Neuronal stem cell (in vitro differentiated cells): ENCODE results near the gene TAF4B.
"Not testable (repeated sequence)": the region's sequence is repeated elsewhere in the genome, so short reads cannot be mapped to it uniquely, and the experiment has no call there.

Experiments used
- DNase-seq: peaks from one replicate; pipeline ENCODE4 v3.0.0-alpha.2; 2013; ENCODE audit warnings: low spot score
- H2AFZ ChIP-seq: one replicate; pipeline ENCODE4 v1.6.1; 2013; ENCODE audit warnings: mild to moderate bottlenecking, low read length, inconsistent platforms
- H2AK5ac ChIP-seq: 2 replicates; pipeline ENCODE4 v1.6.1; 2013; ENCODE audit warnings: low read depth, mild to moderate bottlenecking, inconsistent platforms, low read length, moderate library complexity, mixed read lengths
- H2BK120ac ChIP-seq: 2 replicates; pipeline ENCODE4 v1.6.1; 2013; ENCODE audit warnings: low read depth, mild to moderate bottlenecking, inconsistent platforms, low read length, moderate library complexity, mixed read lengths
- H2BK12ac ChIP-seq: one replicate; pipeline ENCODE4 v1.6.1; 2013; ENCODE audit warnings: low read length, inconsistent platforms
- H2BK15ac ChIP-seq: 2 replicates; pipeline ENCODE4 v1.6.1; 2013; ENCODE audit warnings: mild to moderate bottlenecking, low read length, inconsistent platforms, mixed read lengths
- H2BK5ac ChIP-seq: one replicate; pipeline ENCODE4 v1.6.1; 2013; ENCODE audit warnings: inconsistent platforms, mild to moderate bottlenecking, low read length, moderate library complexity
- H3K14ac ChIP-seq: one replicate; pipeline ENCODE4 v1.6.1; 2013; ENCODE audit warnings: low read length, inconsistent platforms
- H3K18ac ChIP-seq: 2 replicates; pipeline ENCODE4 v1.6.1; 2013; ENCODE audit warnings: low read length, inconsistent platforms
- H3K23ac ChIP-seq: 2 replicates; pipeline ENCODE4 v1.6.1; 2013; ENCODE audit warnings: low read depth, mild to moderate bottlenecking, mixed read lengths, low read length, inconsistent platforms; ENCODE audit not compliant: poor library complexity
- H3K27ac ChIP-seq: replicated peaks from 3 replicates; pipeline ENCODE4 v1.5.1; 2013; ENCODE audit warnings: low read length, inconsistent platforms
- H3K27me3 ChIP-seq, 3 experiments: 2 replicates each; pipeline ENCODE4 v1.6.1; 2013; ENCODE audit warnings: low read length in 3 of 3, mild to moderate bottlenecking in 2 of 3, inconsistent platforms in 1 of 3, low read depth in 1 of 3, mixed read lengths in 1 of 3, moderate library complexity in 1 of 3; ENCODE audit not compliant: control insufficient read depth in 3 of 3, insufficient read depth in 3 of 3
- H3K36me3 ChIP-seq, 2 donors: replicated peaks in 1 of 2; 2 replicates each; pipeline ENCODE4 v1.6.1; 2013; ENCODE audit warnings: low read length in 2 of 2; ENCODE audit not compliant: control insufficient read depth in 2 of 2, insufficient read depth in 2 of 2
- H3K4ac ChIP-seq: 2 replicates; pipeline ENCODE4 v1.6.1; 2013; ENCODE audit warnings: inconsistent platforms, mild to moderate bottlenecking, low read length, moderate library complexity
- H3K4me1 ChIP-seq, 2 donors: 1 replicate in 1 of 2; 2 replicates in 1 of 2; pipeline ENCODE4 v1.6.1; 2013; ENCODE audit warnings: low read length in 2 of 2, low read depth in 1 of 2; ENCODE audit not compliant: control insufficient read depth in 2 of 2, insufficient read depth in 1 of 2
- H3K4me2 ChIP-seq: one replicate; pipeline ENCODE4 v1.6.1; 2013; ENCODE audit warnings: mild to moderate bottlenecking, low read length, inconsistent platforms; ENCODE audit not compliant: insufficient read depth, poor library complexity, severe bottlenecking
- H3K4me3 ChIP-seq, 2 donors: 2 replicates each; pipeline ENCODE4 v1.5.1; 2013; ENCODE audit warnings: low read length in 2 of 2, mild to moderate bottlenecking in 2 of 2, inconsistent platforms in 1 of 2, moderate library complexity in 1 of 2
- H3K79me1 ChIP-seq: one replicate; pipeline ENCODE4 v1.6.1; 2013; ENCODE audit warnings: low read depth, mild to moderate bottlenecking, inconsistent platforms, low read length, moderate library complexity
- H3K9ac ChIP-seq: one replicate; pipeline ENCODE4 v1.6.1; 2013; ENCODE audit warnings: mild to moderate bottlenecking, low read depth, low read length, inconsistent platforms; ENCODE audit not compliant: poor library complexity
- H3K9me3 ChIP-seq, 2 donors: replicated peaks in 1 of 2; 2 replicates each; pipeline versions ENCODE3 to v1.6.1; 2013; ENCODE audit warnings: low read length in 2 of 2, mild to moderate bottlenecking in 2 of 2, inconsistent platforms in 1 of 2, low read depth in 1 of 2, mixed read lengths in 1 of 2, moderate library complexity in 1 of 2; ENCODE audit not compliant: control insufficient read depth in 2 of 2, insufficient read depth in 1 of 2
- H4K8ac ChIP-seq: one replicate; pipeline ENCODE4 v1.6.1; 2013; ENCODE audit warnings: low read depth, mild to moderate bottlenecking, inconsistent platforms, low read length, moderate library complexity
- H4K91ac ChIP-seq: one replicate; pipeline ENCODE4 v1.6.1; 2013; ENCODE audit warnings: low read length, low read depth, mild to moderate bottlenecking, inconsistent platforms; ENCODE audit not compliant: poor library complexity
- WGBS, 2 donors: extraction: QIAGEN DNeasy Blood & Tissue Kit; methylation state at CpG; one replicate each; pipeline ENCODE4 v1.1.7; 2013; ENCODE audit warnings: missing lambda C conversion rate in 2 of 2, mixed read lengths in 1 of 2; ENCODE audit not compliant: insufficient read length in 2 of 2, insufficient replicate concordance in 1 of 2; ENCODE audit errors: extremely low coverage in 2 of 2; 5-methylcytosine and 5-hydroxymethylcytosine counted together

The TAF4B gene

GRCh38 chr18:26301681-26302080, 75.4 kb downstream of the TAF4B start:
- no peak overlapping the region for H3K27ac ChIP-seq
- H2BK12ac ChIP-seq: no peak overlapping the region
- no peak overlapping the region for H3K18ac ChIP-seq
- no peaks in the 10 kb centered on the region for H3K27me3 ChIP-seq
- H3K4ac ChIP-seq: no peak overlapping the region
- H3K36me3 ChIP-seq: no peaks in the 10 kb centered on the region
- H3K4me2 ChIP-seq: no peak overlapping the region
- no CpG with 5 or more reads among the region's 3 CpGs for WGBS, 2 donors
- no peak overlapping the region for H4K91ac ChIP-seq
- peaks cover 0 to 2% of the 10 kb centered on the region in 2 donors for H3K9me3 ChIP-seq
- no peak overlapping the region for H2BK120ac ChIP-seq
- no peak overlapping the region for H3K4me3 ChIP-seq
- H3K14ac ChIP-seq: no peak overlapping the region
- H3K79me1 ChIP-seq: no peaks in the 10 kb centered on the region
- no peak overlapping the region for H4K8ac ChIP-seq
- DNase-seq: no peak
- no peak overlapping the region for H2AFZ ChIP-seq
- no peak overlapping the region for H3K9ac ChIP-seq
- H2BK5ac ChIP-seq: no peak overlapping the region
- H2BK15ac ChIP-seq: no peak overlapping the region
- H3K23ac ChIP-seq: no peak overlapping the region
- H2AK5ac ChIP-seq: no peak overlapping the region
- H3K4me1 ChIP-seq: no peaks in the 10 kb centered on the region

GRCh38 chr18:26303222-26303621, 77.0 kb downstream of the TAF4B start:
- H2BK5ac ChIP-seq, H3K14ac ChIP-seq, H3K18ac ChIP-seq, H3K4ac ChIP-seq, H4K91ac ChIP-seq, H2AK5ac ChIP-seq, H3K4me2 ChIP-seq, H3K23ac ChIP-seq, H3K4me3 ChIP-seq, H3K9ac ChIP-seq, H2BK15ac ChIP-seq, H2AFZ ChIP-seq, H2BK12ac ChIP-seq, H3K4me1 ChIP-seq, H3K9me3 ChIP-seq, H3K36me3 ChIP-seq, H3K79me1 ChIP-seq, H3K27me3 ChIP-seq, DNase-seq, H4K8ac ChIP-seq, H2BK120ac ChIP-seq, H3K27ac ChIP-seq: not testable (repeated sequence)
- WGBS, 2 donors: 100% methylated on average over 2 of the region's 2 CpGs; no CpG with 5 or more reads in 1 of the 2 donors

GRCh38 chr18:26304511-26304910, 78.3 kb downstream of the TAF4B start:
- no peak overlapping the region for H2AFZ ChIP-seq
- no peak overlapping the region for H3K23ac ChIP-seq
- no peak overlapping the region for H4K91ac ChIP-seq
- no peak overlapping the region for H3K4ac ChIP-seq
- no peaks in the 10 kb centered on the region for H3K36me3 ChIP-seq
- H2AK5ac ChIP-seq: no peak overlapping the region
- no peak overlapping the region for H3K9ac ChIP-seq
- H3K4me1 ChIP-seq: no peaks in the 10 kb centered on the region
- no peak overlapping the region for H2BK5ac ChIP-seq
- H3K79me1 ChIP-seq: no peaks in the 10 kb centered on the region
- no peak overlapping the region for H2BK15ac ChIP-seq
- no peak overlapping the region for H3K14ac ChIP-seq
- no peak overlapping the region for H4K8ac ChIP-seq
- H3K4me3 ChIP-seq: no peak overlapping the region
- WGBS, 2 donors: no CpG with 5 or more reads among the region's 1 CpG
- no peak overlapping the region for H2BK12ac ChIP-seq
- DNase-seq: no peak
- no peaks in the 10 kb centered on the region for H3K27me3 ChIP-seq
- H3K18ac ChIP-seq: no peak overlapping the region
- no peak overlapping the region for H3K27ac ChIP-seq
- H3K9me3 ChIP-seq: no peaks in the 10 kb centered on the region
- H2BK120ac ChIP-seq: no peak overlapping the region
- no peak overlapping the region for H3K4me2 ChIP-seq

- Histone ChIP-seq H3K9me3 (no peaks in the 10 kb centered on the region), H2AFZ (no peak overlapping the region), H2BK120ac (no peak overlapping the region), H3K23ac (no peak overlapping the region), H2AK5ac (no peak overlapping the region), H3K79me1 (no peaks in the 10 kb centered on the region), H2BK15ac (no peak overlapping the region), H2BK5ac (no peak overlapping the region), H3K14ac (no peak overlapping the region), H3K18ac (no peak overlapping the region), H3K4ac (no peak overlapping the region), H3K4me1 (peaks cover 2 to 5% of the 10 kb centered on the region in 2 donors), H4K91ac (no peak overlapping the region), H3K4me2 (no peak overlapping the region), H3K4me3 (no peak overlapping the region), H3K27ac (no peak overlapping the region), H3K36me3 (no peaks in the 10 kb centered on the region), H3K27me3 (no peaks in the 10 kb centered on the region), H2BK12ac (no peak overlapping the region), H3K9ac (no peak overlapping the region), H4K8ac (no peak overlapping the region)
- no CpG with 5 or more reads among the region's 3 CpGs for WGBS, 2 donors
- DNase-seq: peak; percentile 37
Measured at GRCh38 chr18:26307161-26307773, 81.0 kb downstream of the TAF4B start.
